T-cell (primary cell): ENCODE data around the gene PPP4C. TPM values are rescaled to one million over a fixed set of nuclear protein-coding genes. Genes with fewer than 3 reads are reported as not detected.

Experiments
- ATAC-seq, 4 experiments: fragments of 200-7000 bp in 3 of 4; fragments of 150-1000 bp in 1 of 4; cut with Tn5 transposase; replicated peaks in 1 of 4; 1 replicate in 3 of 4; 2 replicates in 1 of 4; pipeline ENCODE4 v1.10.0; 2021; ENCODE audit warnings: moderate library complexity in 3 of 4, mild to moderate bottlenecking in 2 of 4, moderate number of reproducible peaks in 1 of 4
- CTCF ChIA-PET, 2 donors: fragments of 300-600 bp; sonication (Branson Sonifier 250); formaldehyde crosslinking; loops; one replicate each; lab custom pipeline; 2022; ENCODE audit warnings: antibody characterized with exemption in 2 of 2; lab: Charles Lee
- POLR2A ChIA-PET, 2 donors: fragments of 300-600 bp; sonication (Branson Sonifier 250); formaldehyde crosslinking; loops; one replicate each; lab custom pipeline; 2022; ENCODE audit warnings: antibody characterized with exemption in 2 of 2; lab: Charles Lee
- DNase-seq, 35 experiments: peaks; one replicate each; pipeline versions ENCODE4 v3.0.0 to v3.0.0-alpha.2; 2013 to 2023
- H3K27ac ChIP-seq: one replicate; pipeline ENCODE4 v1.5.1; 2013; ENCODE audit warnings: low read length
- H3K27me3 ChIP-seq, 2 experiments: replicated peaks in 1 of 2; 1 replicate in 1 of 2; 2 replicates in 1 of 2; pipeline versions ENCODE4 v1.6.1 to v1.7.0; 2013; ENCODE audit warnings: low read length in 1 of 2, mixed read lengths in 1 of 2; ENCODE audit not compliant: control insufficient read depth in 2 of 2, insufficient read depth in 2 of 2; ENCODE audit errors: extremely low read depth in 1 of 2
- H3K36me3 ChIP-seq, 2 donors: 1 replicate in 1 of 2; 2 replicates in 1 of 2; pipeline versions ENCODE4 v1.6.1 to v1.7.0; 2013; ENCODE audit warnings: low read length in 1 of 2; ENCODE audit not compliant: control insufficient read depth in 2 of 2, insufficient read depth in 1 of 2; ENCODE audit errors: extremely low read depth in 1 of 2
- H3K4me1 ChIP-seq, 2 experiments: 1 replicate in 1 of 2; 2 replicates in 1 of 2; pipeline versions ENCODE4 v1.6.1 to v1.7.0; 2013; ENCODE audit warnings: low read length in 2 of 2, mixed read lengths in 1 of 2; ENCODE audit not compliant: insufficient read depth in 2 of 2, control insufficient read depth in 1 of 2; ENCODE audit errors: extremely low read depth in 1 of 2
- H3K4me3 ChIP-seq, 2 donors: 1 replicate in 1 of 2; 2 replicates in 1 of 2; pipeline versions ENCODE4 v1.5.1 to v1.7.0; 2013; ENCODE audit warnings: mild to moderate bottlenecking in 2 of 2, low read length in 1 of 2, moderate library complexity in 1 of 2; ENCODE audit not compliant: control insufficient read depth in 1 of 2; ENCODE audit errors: extremely low read depth in 1 of 2
- H3K9me3 ChIP-seq: 2 replicates; pipeline ENCODE4 v1.7.0; 2013
- H3K27ac Mint-ChIP-seq, 2 donors: one replicate each; pipeline ENCODE4 v1.8.0; 2020 to 2021; ENCODE audit warnings: mild to moderate bottlenecking in 2 of 2, mixed read lengths in 2 of 2
- H3K27me3 Mint-ChIP-seq, 2 donors: one replicate each; pipeline ENCODE4 v1.8.0; 2021 to 2022; ENCODE audit warnings: mixed read lengths in 2 of 2
- H3K36me3 Mint-ChIP-seq: one replicate; pipeline ENCODE4 v1.8.0; 2021; ENCODE audit warnings: mixed read lengths
- H3K4me1 Mint-ChIP-seq, 3 donors: one replicate each; pipeline ENCODE4 v1.8.0; 2020 to 2022; ENCODE audit warnings: mixed read lengths in 3 of 3, mild to moderate bottlenecking in 1 of 3
- H3K4me3 Mint-ChIP-seq, 3 donors: one replicate each; pipeline ENCODE4 v1.8.0; 2020 to 2022; ENCODE audit warnings: mild to moderate bottlenecking in 3 of 3, mixed read lengths in 3 of 3, moderate library complexity in 3 of 3
- H3K9me3 Mint-ChIP-seq, 3 donors: one replicate each; pipeline ENCODE4 v1.8.0; 2020 to 2022; ENCODE audit warnings: mixed read lengths in 3 of 3
- WGBS: methylation state at CpG from one replicate; pipeline ENCODE4 v1.1.5; 2013; ENCODE audit warnings: missing lambda C conversion rate; ENCODE audit not compliant: insufficient coverage; 5-methylcytosine and 5-hydroxymethylcytosine counted together
- total RNA-seq, 35 experiments: library from RNA in 6 of 35; stranded (reverse) in 6 of 35; fragments of 120-200 nt in 1 of 35; gene quantifications; one replicate each; pipeline versions ENCODE4 v1.2.1 to v1.2.4 and lab custom pipeline; 2013 to 2026

The PPP4C gene
- total RNA-seq, 5 donors from 2014 or later (not counting 1 experiment from before 2014, with no cell fraction given): 71.2 to 110 (median 97.9) TPM

DNA sequence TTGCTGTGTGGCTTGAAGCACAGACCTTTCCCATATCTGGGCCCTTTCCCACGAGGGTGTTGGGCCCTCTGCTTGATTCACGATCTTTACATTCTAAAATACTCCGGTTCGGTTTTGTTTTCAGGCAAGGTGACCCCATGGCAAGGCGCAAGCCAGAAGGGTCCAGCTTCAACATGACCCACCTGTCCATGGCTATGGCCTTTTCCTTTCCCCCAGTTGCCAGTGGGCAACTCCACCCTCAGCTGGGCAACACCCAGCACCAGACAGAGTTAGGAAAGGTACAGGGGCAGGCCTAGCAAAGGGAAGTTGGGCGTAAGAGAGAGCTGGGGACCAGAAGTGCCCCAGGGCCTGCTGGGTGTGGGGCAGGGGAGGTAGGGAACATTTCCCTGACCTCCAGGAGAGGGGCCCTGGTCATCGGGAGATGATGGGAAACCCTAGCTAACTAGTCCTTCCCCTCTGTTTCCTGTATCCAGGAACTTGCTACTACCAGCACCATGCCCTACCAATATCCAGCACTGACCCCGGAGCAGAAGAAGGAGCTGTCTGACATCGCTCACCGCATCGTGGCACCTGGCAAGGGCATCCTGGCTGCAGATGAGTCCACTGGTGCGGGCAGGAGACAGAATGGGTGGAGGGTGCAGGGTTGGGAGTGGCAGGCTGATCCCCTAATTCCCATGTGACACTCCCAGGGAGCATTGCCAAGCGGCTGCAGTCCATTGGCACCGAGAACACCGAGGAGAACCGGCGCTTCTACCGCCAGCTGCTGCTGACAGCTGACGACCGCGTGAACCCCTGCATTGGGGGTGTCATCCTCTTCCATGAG is 8.8 kb upstream of the PPP4C start:
- H3K4me1 ChIP-seq: peaks cover 14 to 61% of the 10 kb centered on the region in 2 experiments
- 62% methylated on average over 8 of the region's 21 CpGs for WGBS

GRCh38 chr16:30067584-30067916 is 8.2 kb upstream of the PPP4C start:
- Histone ChIP-seq H3K36me3 (peaks cover 14 to 55% of the 10 kb centered on the region in 2 donors), H3K27ac (no peak overlapping the region), H3K4me1 (peaks cover 14 to 61% of the 10 kb centered on the region in 2 experiments), H3K4me3 (peak overlapping the region in 1 of 2 donors; percentile 2), H3K27me3 (no peaks in the 10 kb centered on the region), H3K9me3 (no peaks in the 10 kb centered on the region)
- Mint-ChIP-seq H3K36me3 (peaks cover 38% of the 10 kb centered on the region), H3K4me3 (peak overlapping the region; percentile 94 to 99 (median 98)), H3K27ac (peak overlapping the region; percentile 71 to 98), H3K9me3 (no peaks in the 10 kb centered on the region), H3K4me1 (peaks cover 30 to 44% (median 42%) of the 10 kb centered on the region in 3 donors), H3K27me3 (no peaks in the 10 kb centered on the region)
- no peak for DNase-seq
- no peak for ATAC-seq
- POLR2A ChIA-PET: no interaction called here
- CTCF ChIA-PET: interaction anchor here (0.6 to 0.7 kb wide), 2 partner anchors 14 to 278 kb away, joined by 4 to 9 read pairs; a partner anchor contains a TSS
- WGBS: no CpG with 5 or more reads among the region's 6 CpGs

More for the DNA sequence above, 8.8 kb upstream of the PPP4C start:
- POLR2A ChIA-PET: interaction anchor here in 1 of 2 donors (0.5 to 1.6 kb wide), 3 partner anchors 9 to 346 kb away, joined by 3 to 6 read pairs (median 6); partner anchors contain the start of gene PPP4C
- peaks cover 14 to 50% of the 10 kb centered on the region in 2 donors for H3K36me3 ChIP-seq
- Mint-ChIP-seq H3K4me1 (peaks cover 30 to 42% (median 42%) of the 10 kb centered on the region in 3 donors), H3K36me3 (peaks cover 35% of the 10 kb centered on the region), H3K27me3 (no peaks in the 10 kb centered on the region), H3K27ac (peak overlapping the region; percentile 98), H3K9me3 (no peaks in the 10 kb centered on the region), H3K4me3 (peak overlapping the region; percentile 94 to 99 (median 98))
- peak overlapping the region; percentile 95 to 96 for H3K4me3 ChIP-seq
- DNase-seq: no peak
- ATAC-seq: no peak
- no peaks in the 10 kb centered on the region for H3K9me3 ChIP-seq
- peak overlapping the region; percentile 73 for H3K27ac ChIP-seq
- CTCF ChIA-PET: interaction anchor here (0.6 to 0.7 kb wide), 2 partner anchors 14 to 278 kb away, joined by 4 to 9 read pairs; a partner anchor contains a TSS
- H3K27me3 ChIP-seq: no peaks in the 10 kb centered on the region

DNA sequence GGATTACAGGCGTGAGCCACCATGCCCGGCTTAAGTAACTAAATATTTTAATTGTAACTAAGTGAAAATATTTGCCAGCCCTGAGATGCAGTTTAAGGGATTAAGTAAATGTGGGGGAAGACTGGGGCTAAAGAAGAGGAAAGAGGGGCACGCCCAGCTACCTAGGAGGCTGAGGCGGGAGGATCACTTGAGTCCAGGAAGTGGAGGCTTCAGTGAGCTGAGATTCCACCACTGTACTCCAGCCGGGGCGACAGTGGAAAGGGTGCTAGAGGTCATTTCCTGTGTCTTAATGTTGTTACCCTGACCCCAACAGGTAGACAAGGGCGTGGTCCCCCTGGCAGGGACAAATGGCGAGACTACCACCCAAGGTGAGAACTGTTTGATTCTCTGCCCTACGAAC is 7.5 kb upstream of the PPP4C start:
- Histone ChIP-seq H3K27ac (peak overlapping the region; percentile 30), H3K27me3 (no peaks in the 10 kb centered on the region), H3K4me1 (peaks cover 14 to 58% of the 10 kb centered on the region in 2 experiments), H3K4me3 (no peak overlapping the region), H3K9me3 (no peaks in the 10 kb centered on the region), H3K36me3 (peaks cover 14 to 55% of the 10 kb centered on the region in 2 donors)
- H3K9me3 Mint-ChIP-seq: no peaks in the 10 kb centered on the region
- POLR2A ChIA-PET: no interaction called here
- 80% methylated on average over 1 of the region's 9 CpGs for WGBS
- CTCF ChIA-PET: interaction anchor here in 1 of 2 donors (0.7 kb wide), 1 partner anchor 117 kb away, joined by 3 read pairs; no protein-coding TSS in a partner anchor
- peaks cover 38% of the 10 kb centered on the region for H3K36me3 Mint-ChIP-seq
- DNase-seq (no peak), ATAC-seq (no peak)
- H3K27ac Mint-ChIP-seq: peak overlapping the region; percentile 77 to 78
- H3K27me3 Mint-ChIP-seq: no peaks in the 10 kb centered on the region
- peaks cover 30 to 44% (median 40%) of the 10 kb centered on the region in 3 donors for H3K4me1 Mint-ChIP-seq
- peak overlapping the region; percentile 42 to 64 (median 54) for H3K4me3 Mint-ChIP-seq

DNA sequence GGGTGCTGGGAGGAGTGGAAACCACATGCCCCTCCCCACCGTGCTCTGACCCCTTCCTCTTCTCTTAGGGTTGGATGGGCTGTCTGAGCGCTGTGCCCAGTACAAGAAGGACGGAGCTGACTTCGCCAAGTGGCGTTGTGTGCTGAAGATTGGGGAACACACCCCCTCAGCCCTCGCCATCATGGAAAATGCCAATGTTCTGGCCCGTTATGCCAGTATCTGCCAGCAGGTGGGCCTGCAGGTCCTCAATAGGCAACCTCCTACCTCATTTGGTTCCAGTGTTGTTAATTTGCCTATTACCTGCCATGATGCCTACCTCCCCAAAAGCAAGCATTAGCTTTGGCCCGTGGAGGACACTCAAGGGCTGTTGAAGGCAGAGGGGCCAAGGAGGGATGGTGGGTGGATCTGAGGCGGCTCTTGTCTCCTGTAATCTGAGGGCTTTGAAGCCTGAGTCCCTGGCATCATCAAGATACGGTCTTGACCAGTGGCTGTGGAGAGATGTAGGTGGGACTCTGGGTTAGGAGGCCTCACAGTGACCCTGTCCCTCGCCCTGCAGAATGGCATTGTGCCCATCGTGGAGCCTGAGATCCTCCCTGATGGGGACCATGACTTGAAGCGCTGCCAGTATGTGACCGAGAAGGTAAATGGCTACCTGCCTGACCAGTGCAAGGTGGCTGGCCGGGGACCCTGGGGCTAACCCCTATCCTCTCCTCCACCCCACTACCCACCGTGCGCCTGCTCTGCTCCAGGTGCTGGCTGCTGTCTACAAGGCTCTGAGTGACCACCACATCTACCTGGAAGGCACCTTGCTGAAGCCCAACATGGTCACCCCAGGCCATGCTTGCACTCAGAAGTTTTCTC is 6.8 kb upstream of the PPP4C start:
- H3K36me3 ChIP-seq: peaks cover 14 to 55% of the 10 kb centered on the region in 2 donors
- peaks cover 11 to 52% of the 10 kb centered on the region in 2 experiments for H3K4me1 ChIP-seq
- peaks cover 38% of the 10 kb centered on the region for H3K36me3 Mint-ChIP-seq

GRCh38 chr16:30069611-30070462 is 6.0 kb upstream of the PPP4C start:
- DNase-seq (no peak), ATAC-seq (no peak)
- H3K36me3 ChIP-seq: peaks cover 14 to 55% of the 10 kb centered on the region in 2 donors
- peaks cover 38% of the 10 kb centered on the region for H3K36me3 Mint-ChIP-seq
- no peak overlapping the region for H3K4me3 ChIP-seq
- H3K27me3 ChIP-seq: no peaks in the 10 kb centered on the region
- peak overlapping the region in 1 of 2 donors; percentile 39 for H3K27ac Mint-ChIP-seq
- H3K27me3 Mint-ChIP-seq: no peaks in the 10 kb centered on the region
- H3K4me3 Mint-ChIP-seq: peak overlapping the region in 2 of 3 donors; percentile 11 to 31
- no peaks in the 10 kb centered on the region for H3K9me3 Mint-ChIP-seq
- H3K9me3 ChIP-seq: no peaks in the 10 kb centered on the region
- POLR2A ChIA-PET: no interaction called here
- WGBS: 95% methylated on average over 8 of the region's 31 CpGs
- peaks cover 12 to 46% of the 10 kb centered on the region in 2 experiments for H3K4me1 ChIP-seq
- H3K27ac ChIP-seq: no peak overlapping the region
- CTCF ChIA-PET: no interaction called here
- H3K4me1 Mint-ChIP-seq: peaks cover 21 to 41% (median 37%) of the 10 kb centered on the region in 3 donors

More for the DNA sequence above, 6.8 kb upstream of the PPP4C start:
- no peak overlapping the region for H3K4me3 ChIP-seq
- H3K9me3 Mint-ChIP-seq: no peaks in the 10 kb centered on the region
- peak overlapping the region; percentile 77 to 78 for H3K27ac Mint-ChIP-seq
- ATAC-seq (no peak), DNase-seq (peak in 34 of 35 experiments; percentile 18 to 75 (median 57))
- peak overlapping the region; percentile 42 to 64 (median 54) for H3K4me3 Mint-ChIP-seq
- 88% methylated on average over 14 of the region's 17 CpGs for WGBS
- H3K27me3 ChIP-seq: no peaks in the 10 kb centered on the region
- H3K4me1 Mint-ChIP-seq: peaks cover 26 to 39% (median 34%) of the 10 kb centered on the region in 3 donors
- H3K27me3 Mint-ChIP-seq: no peaks in the 10 kb centered on the region
- ChIA-PET POLR2A (no interaction called here), CTCF (interaction anchor here in 1 of 2 donors (0.7 kb wide), 1 partner anchor 22 kb away, joined by 3 read pairs; no protein-coding TSS in a partner anchor)
- H3K9me3 ChIP-seq: no peaks in the 10 kb centered on the region
- peak overlapping the region; percentile 30 for H3K27ac ChIP-seq
